HCT116 (cell line): Measurements from ENCODE around the gene NAV3. TPM values are rescaled to one million over a fixed set of nuclear protein-coding genes. Genes with fewer than 3 reads are reported as not detected.

Source experiments
- ATAC-seq: fragments of 200-7000 bp; cut with Tn5 transposase; 2 replicates; pipeline ENCODE4 v1.9.1; 2020; ENCODE audit warnings: mild to moderate bottlenecking, moderate library complexity
- BruUV-seq: library from RNA; stranded (reverse); fragments of 400-500 nt; replicated peaks from 2 replicates; lab custom pipeline; 2021; lab: Mats Ljungman, UMichigan
- CTCF ChIA-PET: fragments of 300-600 bp; sonication (Branson Sonifier 250); formaldehyde crosslinking; loops from one replicate; lab custom pipeline; 2021; ENCODE audit warnings: antibody characterized with exemption; lab: Charles Lee
- POLR2A ChIA-PET: fragments of 300-600, 350-600 bp; sonication (Branson Sonifier 250); formaldehyde crosslinking; loops from one replicate; lab custom pipeline; 2021; ENCODE audit warnings: antibody characterized with exemption; lab: Charles Lee
- RAD21 ChIA-PET, 2 experiments: fragments of 300-600 bp; sonication (Branson Sonifier 250); formaldehyde crosslinking; loops; one replicate each; lab custom pipeline; 2023; ENCODE audit warnings: low total read pairs in 2 of 2; ENCODE audit not compliant: uncharacterized antibody in 2 of 2, unreplicated experiment in 2 of 2, low non-redundant PET in 1 of 2; lab: Charles Lee
- DNase-seq: peaks from one replicate; pipeline ENCODE4 v3.0.0-alpha.2; 2010; ENCODE audit warnings: low read depth, low spot score
- H2AFZ ChIP-seq: fragments of 200-600 bp; shearing (Covaris generic), sonication (generic); 2 replicates; pipeline ENCODE4 v1.6.1; 2017; ENCODE audit warnings: low read depth, mixed run types, mixed read lengths, antibody characterized with exemption, low read length; ENCODE audit not compliant: poor library complexity, severe bottlenecking
- H3K27ac ChIP-seq: 2 replicates; pipeline ENCODE4 v1.5.1; 2012; ENCODE audit warnings: low read depth, low read length
- H3K27me3 ChIP-seq: fragments of 200-600 bp; sonication (generic); 2 replicates; pipeline ENCODE4 v1.6.1; 2016; ENCODE audit warnings: mixed run types, low read length, mixed read lengths; ENCODE audit not compliant: insufficient read depth
- H3K36me3 ChIP-seq, 2 experiments: fragments of 200-500 bp in 1 of 2; fragments of 200-600 bp in 1 of 2; sonication (Bioruptor generic) in 1 of 2; sonication (generic) in 1 of 2; 2 replicates each; pipeline versions ENCODE4 v1.5.1 to v1.6.1; 2014 to 2016; ENCODE audit warnings: low read length in 2 of 2, inconsistent platforms in 1 of 2, mixed read lengths in 1 of 2, mixed run types in 1 of 2; ENCODE audit not compliant: insufficient read depth in 2 of 2, control insufficient read depth in 1 of 2
- H3K4me1 ChIP-seq, 2 experiments: fragments of 200-600 bp in 1 of 2; sonication (generic) in 1 of 2; 2 replicates each; pipeline versions ENCODE4 v1.5.1 to v1.6.1; 2012 to 2017; ENCODE audit warnings: low read length in 2 of 2, inconsistent platforms in 1 of 2, mild to moderate bottlenecking in 1 of 2, mixed read lengths in 1 of 2, mixed run types in 1 of 2, moderate library complexity in 1 of 2; ENCODE audit not compliant: insufficient read depth in 2 of 2, control insufficient read depth in 1 of 2
- H3K4me2 ChIP-seq: fragments of 200-600 bp; sonication (generic); 2 replicates; pipeline ENCODE4 v1.6.1; 2017; ENCODE audit warnings: mixed run types, low read length, mixed read lengths
- H3K4me3 ChIP-seq, 2 experiments: fragments of 200-600 bp in 1 of 2; sonication (generic) in 1 of 2; replicated peaks in 1 of 2; 2 replicates each; pipeline ENCODE4 v1.5.1; 2011 to 2016; ENCODE audit warnings: low read length in 2 of 2, control low read depth in 1 of 2, low read depth in 1 of 2, mild to moderate bottlenecking in 1 of 2, mixed read lengths in 1 of 2, mixed run types in 1 of 2
- H3K79me2 ChIP-seq: fragments of 200-600 bp; sonication (generic); 2 replicates; pipeline ENCODE4 v1.6.1; 2017; ENCODE audit warnings: mild to moderate bottlenecking, mixed run types, low read length, moderate library complexity, mixed read lengths; ENCODE audit not compliant: insufficient read depth
- H3K9ac ChIP-seq: fragments of 200-600 bp; sonication (generic); 2 replicates; pipeline ENCODE4 v1.6.1; 2016; ENCODE audit warnings: low read length, mixed read lengths
- H3K9me2 ChIP-seq: fragments of 200-600 bp; sonication (generic), shearing (Covaris generic); 2 replicates; pipeline ENCODE4 v1.6.1; 2017; ENCODE audit warnings: mixed run types, mild to moderate bottlenecking, moderate library complexity; ENCODE audit not compliant: insufficient read depth
- H3K9me3 ChIP-seq, 2 experiments: fragments of 200-500 bp in 1 of 2; fragments of 200-600 bp in 1 of 2; sonication (Bioruptor generic) in 1 of 2; sonication (generic) in 1 of 2; 2 replicates each; pipeline ENCODE4 v1.6.1; 2014 to 2017; ENCODE audit warnings: low read length in 2 of 2, mixed read lengths in 2 of 2, inconsistent platforms in 1 of 2, low read depth in 1 of 2, mild to moderate bottlenecking in 1 of 2, mixed run types in 1 of 2, moderate library complexity in 1 of 2; ENCODE audit not compliant: control insufficient read depth in 1 of 2, insufficient read depth in 1 of 2
- H4K20me1 ChIP-seq: fragments of 200-600 bp; sonication (generic), shearing (Covaris generic); 2 replicates; pipeline ENCODE4 v1.6.1; 2017; ENCODE audit warnings: mixed run types, mild to moderate bottlenecking, moderate library complexity; ENCODE audit not compliant: insufficient read depth
- ATF3 ChIP-seq: IDR thresholded peaks from 2 replicates; pipeline ENCODE4 v1.6.1; 2012
- CBX3 ChIP-seq: IDR thresholded peaks from 2 replicates; pipeline ENCODE4 v1.6.1; 2012; ENCODE audit warnings: low read depth
- ELF1 ChIP-seq: IDR thresholded peaks from 2 replicates; pipeline ENCODE4 v1.6.1; 2012; ENCODE audit warnings: low read depth, borderline replicate concordance
- EZH2 ChIP-seq: fragments of 200-600 bp; sonication (generic); IDR thresholded peaks from 2 replicates; pipeline ENCODE4 v1.6.1; 2017; ENCODE audit warnings: antibody characterized with exemption, mixed run types
- EZH2phosphoT487 ChIP-seq: fragments of 200-600 bp; IDR thresholded peaks from 2 replicates; pipeline ENCODE4 v1.6.1; 2018; ENCODE audit warnings: antibody characterized with exemption, borderline replicate concordance
- FOSL1 ChIP-seq: IDR thresholded peaks from 2 replicates; pipeline ENCODE4 v1.6.1; 2012; ENCODE audit warnings: low read depth
- JUND ChIP-seq: IDR thresholded peaks from 2 replicates; pipeline ENCODE4 v1.6.1; 2012
- MAX ChIP-seq: IDR thresholded peaks from 2 replicates; pipeline ENCODE4 v1.6.1; 2012
- POLR2A ChIP-seq: IDR thresholded peaks from 2 replicates; pipeline ENCODE4 v1.7.0; 2011; ENCODE audit warnings: borderline replicate concordance; ENCODE audit not compliant: insufficient read depth, insufficient read length; ENCODE audit errors: extremely low read depth
- POLR2AphosphoS5 ChIP-seq: IDR thresholded peaks from 2 replicates; pipeline ENCODE4 v1.6.1; 2011; ENCODE audit warnings: mild to moderate bottlenecking, low read depth, low read length, moderate library complexity
- RAD21 ChIP-seq: IDR thresholded peaks from 2 replicates; pipeline ENCODE4 v1.6.1; 2012; ENCODE audit warnings: low read depth, mild to moderate bottlenecking
- REST ChIP-seq: IDR thresholded peaks from 2 replicates; pipeline ENCODE4 v1.6.1; 2012; ENCODE audit warnings: low read depth
- SIN3A ChIP-seq: IDR thresholded peaks from 2 replicates; pipeline ENCODE4 v1.6.1; 2012; ENCODE audit warnings: low read depth
- SP1 ChIP-seq: IDR thresholded peaks from 2 replicates; pipeline ENCODE4 v1.6.1; 2012; ENCODE audit warnings: low read depth
- SRF ChIP-seq: IDR thresholded peaks from 2 replicates; pipeline ENCODE4 v1.6.1; 2012; ENCODE audit warnings: low read depth
- TCF7L2 ChIP-seq: IDR thresholded peaks from 2 replicates; pipeline ENCODE4 v1.7.0; 2011; ENCODE audit warnings: borderline replicate concordance, inconsistent platforms; ENCODE audit not compliant: insufficient read depth, insufficient read length; ENCODE audit errors: extremely low read depth
- YY1 ChIP-seq: IDR thresholded peaks from 2 replicates; pipeline ENCODE4 v1.6.1; 2011; ENCODE audit warnings: low read length, low read depth, moderate library complexity, mild to moderate bottlenecking; ENCODE audit not compliant: insufficient replicate concordance; ENCODE audit errors: extremely low read depth
- ZBTB33 ChIP-seq: IDR thresholded peaks from 2 replicates; pipeline ENCODE4 v1.6.1; 2011; ENCODE audit warnings: mild to moderate bottlenecking, low read length, moderate library complexity; ENCODE audit not compliant: insufficient replicate concordance; ENCODE audit errors: extremely low read depth
- ZFX ChIP-seq: fragments of 450-650 bp; IDR thresholded peaks from 2 replicates; pipeline ENCODE4 v1.6.1; 2017
- ZNF274 ChIP-seq: fragments of 200-500 bp; sonication (Bioruptor generic); IDR thresholded peaks from 2 replicates; pipeline ENCODE4 v1.6.1; 2014; ENCODE audit warnings: mild to moderate bottlenecking, low read depth, low read length, inconsistent platforms
- intact Hi-C: fragments of 100-400 bp; cut with micrococcal nuclease; formaldehyde crosslinking; loops from 2 replicates; pipeline ENCODE4 v1.10.0; 2022
- total RNA-seq: library from RNA; stranded (reverse); gene quantifications from one replicate; pipeline ENCODE4 v1.2.1, GENCODE V29; 2021; ENCODE audit not compliant: unreplicated experiment

Gene NAV3
- total RNA-seq, 1 experiment from 2014 or later = 7.8 TPM

GRCh38 chr12:77782034-77782433 is 48.7 kb upstream of the NAV3 start:
- CTCF ChIA-PET = no interaction called here
- intact Hi-C loops = no loop called here
- Histone ChIP-seq H3K9me3 (no peaks in the 10 kb centered on the region), H3K79me2 (no peaks in the 10 kb centered on the region), H3K4me3 (no peak overlapping the region), H3K9me2 (no peaks in the 10 kb centered on the region), H3K27me3 (no peaks in the 10 kb centered on the region), H2AFZ (no peak overlapping the region), H4K20me1 (no peaks in the 10 kb centered on the region)
- DNase-seq = no peak
- RAD21 ChIA-PET = no interaction called here
- BruUV-seq = no TSS peak
- TF ChIP-seq ZNF274 (no peak), RAD21 (no peak), EZH2 (no peak), ELF1 (no peak), SIN3A (no peak), ZBTB33 (no peak), POLR2AphosphoS5 (no peak), ZFX (no peak), MAX (no peak), REST (no peak), TCF7L2 (no peak), SP1 (no peak), POLR2A (no peak), ATF3 (no peak), CBX3 (no peak), YY1 (no peak), FOSL1 (no peak), SRF (no peak), EZH2phosphoT487 (no peak), JUND (no peak)
- TF ChIP-seq, all 23 proteins: peak for 0
- no peaks in the 10 kb centered on the region for H3K4me1 ChIP-seq
- no peak overlapping the region for H3K4me2 ChIP-seq
- no peak overlapping the region for H3K9ac ChIP-seq
- no peak overlapping the region for H3K27ac ChIP-seq
- H3K36me3 ChIP-seq = no peaks in the 10 kb centered on the region
- POLR2A ChIA-PET = no interaction called here
- ATAC-seq = no peak
